ENCODE data around the gene CELA2B.
"Not testable (repeated sequence)": the region's sequence is repeated elsewhere in the genome, so short reads cannot be mapped to it uniquely, and the experiment has no call there.

The CELA2B gene

GRCh38 chr1:15445390-15446122 is 30.3 kb upstream of the CELA2B start:
- FAIRE-seq: no peak

GRCh38 chr1:15446212-15446611 is 29.7 kb upstream of the CELA2B start:
- no peak for FAIRE-seq

- FAIRE-seq: no peak
Observed at GRCh38 chr1:15448877-15449462, 26.9 kb upstream of the CELA2B start.

GRCh38 chr1:15449567-15449966 is 26.3 kb upstream of the CELA2B start:
- no peak for FAIRE-seq

GRCh38 chr1:15451014-15451722 is 24.7 kb upstream of the CELA2B start:
- no peak for FAIRE-seq

- FAIRE-seq: no peak
Observed at GRCh38 chr1:15452216-15452615, 23.7 kb upstream of the CELA2B start.

- no peak for FAIRE-seq
Observed at GRCh38 chr1:15452866-15453571, 22.9 kb upstream of the CELA2B start.

GRCh38 chr1:15453734-15454133 is 22.2 kb upstream of the CELA2B start:
- no peak for FAIRE-seq

GRCh38 chr1:15454256-15454655 is 21.6 kb upstream of the CELA2B start:
- no peak for FAIRE-seq

- no peak for FAIRE-seq
Observed at GRCh38 chr1:15455522-15455921, 20.4 kb upstream of the CELA2B start.

GRCh38 chr1:15456313-15456954 is 19.5 kb upstream of the CELA2B start, which contains the start of gene CELA2A:
CELA2A (plus strand) TSS chr1:15456732; CDS start chr1:15456754, 22 bp downstream.
- FAIRE-seq: no peak

GRCh38 chr1:15457585-15457984 is 18.3 kb upstream of the CELA2B start:
- FAIRE-seq: no peak

GRCh38 chr1:15458388-15458787 is 17.5 kb upstream of the CELA2B start:
- not testable (repeated sequence) for FAIRE-seq

- no peak for FAIRE-seq
Observed at GRCh38 chr1:15459771-15460707, 15.9 kb upstream of the CELA2B start.

- no peak for FAIRE-seq
Observed at GRCh38 chr1:15460708-15461095, 15.2 kb upstream of the CELA2B start.

- FAIRE-seq: not testable (repeated sequence)
Observed at GRCh38 chr1:15463064-15463800, 12.7 kb upstream of the CELA2B start.

GRCh38 chr1:15463926-15464322 is 12.0 kb upstream of the CELA2B start:
- not testable (repeated sequence) for FAIRE-seq

- FAIRE-seq: no peak
Observed at GRCh38 chr1:15465674-15466073, 10.2 kb upstream of the CELA2B start.

GRCh38 chr1:15466955-15467625 is 8.8 kb upstream of the CELA2B start:
- not testable (repeated sequence) for FAIRE-seq

- no peak for FAIRE-seq
Observed at GRCh38 chr1:15468145-15468544, 7.8 kb upstream of the CELA2B start.

Data from colon (tissue), 2 donors.